IMR-90 (cell line): Measurements from ENCODE around the gene AHR. TPM values are rescaled to one million over a fixed set of nuclear protein-coding genes. Genes with fewer than 3 reads are reported as not detected.

Experiments
- microRNA-seq, 2 experiments: library from miRNA; stranded (forward) in 1 of 2; unstranded in 1 of 2; fragments of 10-50 nt in 1 of 2; fragments of <30 nt in 1 of 2; gene quantifications in 1 of 2; microRNA quantifications in 1 of 2; one replicate each; pipeline versions ENCODE3 to v1.1.0; 2013 to 2020; ENCODE audit not compliant: insufficient read depth in 1 of 2, insufficient read length in 1 of 2, unreplicated experiment in 1 of 2
- polyA plus RNA-seq, 3 experiments: library from polyadenylated mRNA; depleted of rRNA; stranded (reverse); fragments of >200 nt; gene quantifications; 2 replicates each; pipeline ENCODE4 v1.2.3, GENCODE V29; 2012; ENCODE audit warnings: low replicate concordance in 1 of 3
- small RNA-seq, 5 experiments: library from RNA; depleted of rRNA; stranded (forward); fragments of <200 nt; gene quantifications; one replicate each; pipeline ENCODE3, GENCODE V24; 2012
- total RNA-seq: library from RNA; depleted of rRNA; stranded (reverse); fragments of >200 nt; gene quantifications from 2 replicates; pipeline ENCODE4 v1.2.3, GENCODE V29; 2012

The AHR gene
- total and polyA plus RNA-seq, 2 of the 4 experiments (the other 2 are of a cell fraction): 6.9 to 55.2 TPM

Small RNA genes lying within 50 kb of the gene (microRNA-seq; reads per million reads assigned to microRNA genes)
- not detected for gene RF00092 (ENCODE audit: insufficient read depth, insufficient read length)

Small RNA genes lying within 50 kb of the gene (small RNA-seq; reads per million reads assigned to genes)
- gene RF00092: 0 reads per million in 5 experiments
